GM12875 (cell line): ENCODE measurements around the gene MCRS1.

ENCODE experiments used
- H3K4me3 ChIP-seq: one replicate; pipeline ENCODE4 v1.5.1; 2011; ENCODE audit warnings: low read depth, low read length, control low read depth
- TF ChIP-seq, protein P1 (sequence below): IDR thresholded peaks from 2 replicates; pipeline ENCODE4 v1.5.1; 2011; ENCODE audit warnings: low read depth, mild to moderate bottlenecking, control low read depth, inconsistent platforms, low read length, moderate library complexity, borderline replicate concordance; ENCODE audit not compliant: insufficient read depth

Gene MCRS1

DNA sequence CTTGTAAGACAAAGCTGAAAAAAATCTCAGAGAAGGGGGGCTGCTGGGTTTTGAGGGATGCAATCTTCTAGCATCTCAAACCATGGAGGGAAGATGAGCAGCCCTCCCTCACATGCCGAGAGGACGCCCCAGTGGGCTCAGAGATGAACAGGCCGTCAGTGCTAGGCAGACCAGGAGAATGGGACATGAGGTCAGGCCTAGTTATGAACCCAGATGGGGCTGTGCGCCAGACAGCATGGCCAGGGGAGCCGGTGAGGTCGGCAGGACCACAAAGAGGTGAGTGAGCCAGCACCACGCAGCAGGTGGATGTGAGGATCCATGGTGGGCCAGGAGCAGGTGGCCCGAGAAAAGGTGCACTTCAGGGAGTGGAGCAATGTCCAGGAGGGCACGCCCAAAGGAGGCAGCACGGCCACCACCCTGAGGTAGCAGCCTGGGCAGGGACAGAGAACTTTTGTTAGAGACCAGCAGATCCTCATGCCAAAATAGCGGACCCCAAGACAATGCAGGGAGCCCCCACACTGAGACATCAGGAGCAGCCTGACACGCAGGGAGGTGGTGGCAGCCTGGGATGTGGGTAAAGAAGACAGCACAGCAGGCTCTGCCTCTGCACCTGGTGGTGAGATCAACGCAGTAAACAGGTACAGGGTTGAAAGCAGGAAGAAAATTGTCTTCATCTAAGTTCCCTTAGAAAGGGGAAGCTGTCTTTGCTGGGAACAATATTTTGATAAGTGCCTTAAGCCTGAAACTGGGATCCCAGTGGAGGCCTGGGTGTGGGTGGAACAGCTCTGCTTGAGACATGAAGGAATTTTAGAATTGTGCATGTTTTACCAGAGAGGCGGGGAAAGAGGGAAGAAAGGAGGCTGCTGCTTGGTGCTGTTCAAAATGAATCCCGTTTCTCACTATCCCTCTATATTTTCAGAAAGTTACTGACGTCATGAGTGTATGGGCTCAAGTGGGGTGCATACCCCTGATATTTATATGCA is 17.8 kb upstream of the MCRS1 start:
- no peak overlapping the region for H3K4me3 ChIP-seq
- TF ChIP-seq, protein P1, sequence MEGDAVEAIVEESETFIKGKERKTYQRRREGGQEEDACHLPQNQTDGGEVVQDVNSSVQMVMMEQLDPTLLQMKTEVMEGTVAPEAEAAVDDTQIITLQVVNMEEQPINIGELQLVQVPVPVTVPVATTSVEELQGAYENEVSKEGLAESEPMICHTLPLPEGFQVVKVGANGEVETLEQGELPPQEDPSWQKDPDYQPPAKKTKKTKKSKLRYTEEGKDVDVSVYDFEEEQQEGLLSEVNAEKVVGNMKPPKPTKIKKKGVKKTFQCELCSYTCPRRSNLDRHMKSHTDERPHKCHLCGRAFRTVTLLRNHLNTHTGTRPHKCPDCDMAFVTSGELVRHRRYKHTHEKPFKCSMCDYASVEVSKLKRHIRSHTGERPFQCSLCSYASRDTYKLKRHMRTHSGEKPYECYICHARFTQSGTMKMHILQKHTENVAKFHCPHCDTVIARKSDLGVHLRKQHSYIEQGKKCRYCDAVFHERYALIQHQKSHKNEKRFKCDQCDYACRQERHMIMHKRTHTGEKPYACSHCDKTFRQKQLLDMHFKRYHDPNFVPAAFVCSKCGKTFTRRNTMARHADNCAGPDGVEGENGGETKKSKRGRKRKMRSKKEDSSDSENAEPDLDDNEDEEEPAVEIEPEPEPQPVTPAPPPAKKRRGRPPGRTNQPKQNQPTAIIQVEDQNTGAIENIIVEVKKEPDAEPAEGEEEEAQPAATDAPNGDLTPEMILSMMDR, result no peak

DNA sequence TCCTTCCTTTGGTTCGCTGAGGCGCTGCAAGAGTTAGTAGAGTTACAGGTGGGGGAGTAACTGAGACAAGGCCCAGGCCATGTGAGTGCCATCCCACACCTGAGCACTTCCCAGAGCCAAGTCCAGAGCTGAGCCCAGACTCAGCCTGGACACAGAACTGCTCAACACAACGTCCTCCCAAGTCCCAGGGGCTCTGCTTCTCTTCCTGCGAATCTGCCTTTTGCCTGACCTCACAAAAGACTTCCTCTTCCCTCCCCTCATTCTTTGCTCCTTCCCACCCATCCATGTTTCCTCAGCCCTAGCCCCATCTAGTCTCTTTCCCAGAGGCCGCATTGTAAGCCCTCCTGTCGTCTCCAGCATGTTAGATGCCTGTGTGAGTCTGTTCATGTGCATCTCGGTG is 16.6 kb upstream of the MCRS1 start:
- TF ChIP-seq, protein P1, result no peak
- no peak overlapping the region for H3K4me3 ChIP-seq

DNA sequence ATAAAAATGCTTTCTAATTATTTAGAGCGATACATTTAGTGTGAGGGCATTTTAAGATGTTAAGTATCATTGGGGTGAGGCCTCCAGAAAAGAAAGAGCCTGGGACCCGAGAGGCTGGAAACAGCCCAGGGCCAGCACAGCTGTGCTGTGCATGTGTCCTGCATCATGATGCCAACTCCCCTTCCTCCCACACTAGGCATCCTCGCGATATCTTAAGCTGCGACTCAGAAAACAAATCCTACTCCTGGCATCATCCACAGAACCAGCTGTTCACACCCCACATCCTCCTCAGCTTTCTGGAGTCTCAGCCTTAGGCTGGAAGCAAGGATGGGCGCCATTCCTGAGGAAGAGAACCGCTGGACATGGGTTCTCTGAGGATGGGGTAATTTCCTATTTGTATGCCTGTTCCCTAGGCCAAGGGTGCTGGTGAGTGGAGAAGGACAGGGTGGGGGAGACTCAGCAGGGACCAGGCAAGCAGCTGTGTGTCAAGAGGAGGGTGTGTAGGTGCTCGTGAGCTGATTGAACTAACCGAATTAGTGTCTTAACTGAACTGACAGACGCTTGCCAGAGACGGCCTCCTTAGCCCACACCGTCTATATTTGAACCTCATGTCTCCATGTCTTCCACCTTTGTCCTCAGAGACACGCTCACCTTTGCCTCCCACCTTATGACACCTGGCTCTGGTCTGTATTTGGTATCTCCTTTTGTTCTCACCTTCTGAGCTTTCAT is 15.6 kb upstream of the MCRS1 start:
- no peak overlapping the region for H3K4me3 ChIP-seq
- TF ChIP-seq, protein P1, result no peak

DNA sequence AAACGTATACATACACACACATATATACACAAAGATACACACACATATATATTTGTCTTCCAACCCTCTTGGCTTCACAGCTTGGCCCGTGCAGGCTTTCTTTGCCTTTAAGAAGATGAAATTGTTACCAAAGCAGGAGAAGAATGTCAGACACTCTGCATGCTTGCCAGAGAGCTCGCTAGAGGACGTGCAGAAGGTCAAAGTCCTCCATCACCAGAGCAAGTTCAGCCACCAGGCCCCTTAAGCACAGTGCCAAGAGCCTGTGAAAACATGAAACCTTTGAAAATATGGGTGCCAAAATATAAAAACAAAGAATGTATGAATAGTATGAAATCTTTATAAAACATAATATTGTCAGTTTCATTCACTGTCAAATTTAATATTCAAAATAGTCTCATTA is 14.9 kb upstream of the MCRS1 start:
- no peak overlapping the region for H3K4me3 ChIP-seq
- TF ChIP-seq, protein P1, result no peak

DNA sequence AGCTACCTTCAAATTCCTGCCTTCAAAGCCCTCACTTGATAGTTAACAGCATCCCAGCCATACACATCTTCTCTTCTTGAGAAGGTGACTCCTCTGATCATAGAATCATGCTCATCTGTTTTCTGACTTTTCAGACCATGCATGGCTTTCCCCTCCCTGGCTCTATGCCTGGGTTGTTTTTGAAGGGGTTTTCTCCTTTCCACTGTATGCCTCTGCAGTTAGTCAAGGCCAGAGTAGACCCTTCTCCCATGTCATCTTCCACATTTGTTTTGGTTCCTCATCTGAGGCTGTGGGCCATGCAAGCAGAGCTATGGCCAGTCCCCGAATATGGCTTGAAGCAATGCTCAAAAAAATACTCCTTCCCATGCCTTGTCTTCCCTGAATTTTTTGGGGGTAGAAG is 14.3 kb upstream of the MCRS1 start:
- TF ChIP-seq, protein P1, result no peak
- no peak overlapping the region for H3K4me3 ChIP-seq

DNA sequence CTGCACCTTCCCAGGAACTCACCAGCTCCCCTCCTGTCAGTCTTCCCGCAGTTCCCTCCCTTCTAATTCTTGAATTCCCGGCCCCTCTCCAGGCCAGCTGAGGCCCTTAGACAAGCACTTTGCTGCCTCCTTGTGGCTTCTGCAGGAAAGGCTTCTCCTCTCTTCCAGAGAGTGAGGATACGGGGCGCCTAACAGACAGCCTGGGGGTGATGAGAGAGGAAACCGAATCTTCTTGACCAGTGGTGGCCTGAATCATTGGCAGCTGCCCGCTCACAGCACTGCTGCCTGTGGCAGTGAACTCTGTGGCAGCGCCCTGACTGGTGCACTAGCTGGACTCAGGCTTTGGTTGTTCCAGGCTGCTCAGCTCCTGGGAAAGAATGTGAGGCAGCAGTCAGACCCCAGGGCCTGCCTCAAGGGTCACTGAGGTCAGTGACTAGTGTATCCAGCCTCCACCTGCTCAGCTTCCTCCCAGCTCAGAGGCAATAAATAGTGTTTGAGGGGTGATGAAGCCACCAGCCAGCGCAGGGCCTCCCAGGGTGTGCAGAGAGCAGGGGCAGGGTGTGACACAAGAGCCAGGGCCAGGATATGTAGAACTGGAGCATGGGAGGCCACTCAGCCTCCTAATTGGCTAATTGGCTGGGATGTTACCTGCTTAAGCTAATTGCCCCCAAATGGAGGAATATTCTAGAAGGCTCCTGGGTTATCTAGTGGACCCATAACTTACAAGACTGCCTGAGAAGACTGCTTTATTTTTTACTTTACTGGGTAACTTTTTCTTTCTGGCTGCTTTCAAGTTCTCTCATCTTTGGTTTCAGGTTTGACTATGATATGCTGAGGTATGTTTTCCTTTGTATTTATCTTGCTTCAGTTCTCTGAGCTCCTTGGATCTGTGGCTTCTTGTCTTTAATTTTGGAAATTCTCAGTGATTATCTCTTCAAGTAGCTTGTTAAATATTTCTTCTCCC is 12.9 kb upstream of the MCRS1 start:
- no peak overlapping the region for H3K4me3 ChIP-seq
- TF ChIP-seq, protein P1, result peak; percentile 86
